ENCODE measurements around the gene DGKQ. TPM values are rescaled to one million over a fixed set of nuclear protein-coding genes. Genes with fewer than 3 reads are reported as not detected.

DGKQ gene
- total and polyA plus RNA-seq, 9 of the 15 experiments (the other 6 are each of a cell fraction or from before 2014, with no cell fraction given) = 0.17 to 22.0 (median 5.6) TPM

DNA sequence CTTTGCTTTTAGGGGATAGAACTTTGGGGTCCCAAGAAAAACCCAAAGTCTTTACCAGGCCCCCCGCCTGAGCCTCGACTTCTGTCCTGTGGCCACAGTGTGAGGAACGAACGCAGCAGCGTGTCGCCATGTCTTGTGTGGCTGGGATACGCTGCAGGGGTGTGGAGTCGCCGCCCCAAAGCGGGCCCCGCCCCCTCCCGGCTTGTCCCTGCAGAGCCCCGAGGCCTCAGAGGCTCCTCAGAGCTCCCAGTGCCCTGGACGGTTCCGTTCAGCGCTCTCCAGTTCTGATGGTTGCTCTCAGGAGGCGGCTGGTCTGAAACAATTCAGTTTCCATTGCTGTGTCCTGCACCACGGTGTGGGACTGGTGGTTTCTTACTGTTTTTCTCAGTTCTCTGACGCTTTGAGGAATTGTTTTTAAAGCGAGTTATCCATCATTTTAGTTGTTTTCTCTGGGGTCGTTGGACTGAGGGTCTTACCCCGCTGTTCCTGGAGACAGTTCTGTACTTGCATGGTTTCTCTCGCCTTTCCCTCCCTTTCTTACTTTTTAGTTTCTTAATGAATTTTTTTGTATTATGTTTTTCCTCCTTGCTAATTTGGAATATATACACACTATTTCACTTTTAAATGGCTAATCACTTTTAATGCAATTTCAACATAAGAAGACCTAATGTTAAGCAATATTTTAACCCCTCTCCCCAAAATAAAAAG, 11.9 kb upstream of the DGKQ start (continued):
- TF ChIP-seq, protein P1, sequence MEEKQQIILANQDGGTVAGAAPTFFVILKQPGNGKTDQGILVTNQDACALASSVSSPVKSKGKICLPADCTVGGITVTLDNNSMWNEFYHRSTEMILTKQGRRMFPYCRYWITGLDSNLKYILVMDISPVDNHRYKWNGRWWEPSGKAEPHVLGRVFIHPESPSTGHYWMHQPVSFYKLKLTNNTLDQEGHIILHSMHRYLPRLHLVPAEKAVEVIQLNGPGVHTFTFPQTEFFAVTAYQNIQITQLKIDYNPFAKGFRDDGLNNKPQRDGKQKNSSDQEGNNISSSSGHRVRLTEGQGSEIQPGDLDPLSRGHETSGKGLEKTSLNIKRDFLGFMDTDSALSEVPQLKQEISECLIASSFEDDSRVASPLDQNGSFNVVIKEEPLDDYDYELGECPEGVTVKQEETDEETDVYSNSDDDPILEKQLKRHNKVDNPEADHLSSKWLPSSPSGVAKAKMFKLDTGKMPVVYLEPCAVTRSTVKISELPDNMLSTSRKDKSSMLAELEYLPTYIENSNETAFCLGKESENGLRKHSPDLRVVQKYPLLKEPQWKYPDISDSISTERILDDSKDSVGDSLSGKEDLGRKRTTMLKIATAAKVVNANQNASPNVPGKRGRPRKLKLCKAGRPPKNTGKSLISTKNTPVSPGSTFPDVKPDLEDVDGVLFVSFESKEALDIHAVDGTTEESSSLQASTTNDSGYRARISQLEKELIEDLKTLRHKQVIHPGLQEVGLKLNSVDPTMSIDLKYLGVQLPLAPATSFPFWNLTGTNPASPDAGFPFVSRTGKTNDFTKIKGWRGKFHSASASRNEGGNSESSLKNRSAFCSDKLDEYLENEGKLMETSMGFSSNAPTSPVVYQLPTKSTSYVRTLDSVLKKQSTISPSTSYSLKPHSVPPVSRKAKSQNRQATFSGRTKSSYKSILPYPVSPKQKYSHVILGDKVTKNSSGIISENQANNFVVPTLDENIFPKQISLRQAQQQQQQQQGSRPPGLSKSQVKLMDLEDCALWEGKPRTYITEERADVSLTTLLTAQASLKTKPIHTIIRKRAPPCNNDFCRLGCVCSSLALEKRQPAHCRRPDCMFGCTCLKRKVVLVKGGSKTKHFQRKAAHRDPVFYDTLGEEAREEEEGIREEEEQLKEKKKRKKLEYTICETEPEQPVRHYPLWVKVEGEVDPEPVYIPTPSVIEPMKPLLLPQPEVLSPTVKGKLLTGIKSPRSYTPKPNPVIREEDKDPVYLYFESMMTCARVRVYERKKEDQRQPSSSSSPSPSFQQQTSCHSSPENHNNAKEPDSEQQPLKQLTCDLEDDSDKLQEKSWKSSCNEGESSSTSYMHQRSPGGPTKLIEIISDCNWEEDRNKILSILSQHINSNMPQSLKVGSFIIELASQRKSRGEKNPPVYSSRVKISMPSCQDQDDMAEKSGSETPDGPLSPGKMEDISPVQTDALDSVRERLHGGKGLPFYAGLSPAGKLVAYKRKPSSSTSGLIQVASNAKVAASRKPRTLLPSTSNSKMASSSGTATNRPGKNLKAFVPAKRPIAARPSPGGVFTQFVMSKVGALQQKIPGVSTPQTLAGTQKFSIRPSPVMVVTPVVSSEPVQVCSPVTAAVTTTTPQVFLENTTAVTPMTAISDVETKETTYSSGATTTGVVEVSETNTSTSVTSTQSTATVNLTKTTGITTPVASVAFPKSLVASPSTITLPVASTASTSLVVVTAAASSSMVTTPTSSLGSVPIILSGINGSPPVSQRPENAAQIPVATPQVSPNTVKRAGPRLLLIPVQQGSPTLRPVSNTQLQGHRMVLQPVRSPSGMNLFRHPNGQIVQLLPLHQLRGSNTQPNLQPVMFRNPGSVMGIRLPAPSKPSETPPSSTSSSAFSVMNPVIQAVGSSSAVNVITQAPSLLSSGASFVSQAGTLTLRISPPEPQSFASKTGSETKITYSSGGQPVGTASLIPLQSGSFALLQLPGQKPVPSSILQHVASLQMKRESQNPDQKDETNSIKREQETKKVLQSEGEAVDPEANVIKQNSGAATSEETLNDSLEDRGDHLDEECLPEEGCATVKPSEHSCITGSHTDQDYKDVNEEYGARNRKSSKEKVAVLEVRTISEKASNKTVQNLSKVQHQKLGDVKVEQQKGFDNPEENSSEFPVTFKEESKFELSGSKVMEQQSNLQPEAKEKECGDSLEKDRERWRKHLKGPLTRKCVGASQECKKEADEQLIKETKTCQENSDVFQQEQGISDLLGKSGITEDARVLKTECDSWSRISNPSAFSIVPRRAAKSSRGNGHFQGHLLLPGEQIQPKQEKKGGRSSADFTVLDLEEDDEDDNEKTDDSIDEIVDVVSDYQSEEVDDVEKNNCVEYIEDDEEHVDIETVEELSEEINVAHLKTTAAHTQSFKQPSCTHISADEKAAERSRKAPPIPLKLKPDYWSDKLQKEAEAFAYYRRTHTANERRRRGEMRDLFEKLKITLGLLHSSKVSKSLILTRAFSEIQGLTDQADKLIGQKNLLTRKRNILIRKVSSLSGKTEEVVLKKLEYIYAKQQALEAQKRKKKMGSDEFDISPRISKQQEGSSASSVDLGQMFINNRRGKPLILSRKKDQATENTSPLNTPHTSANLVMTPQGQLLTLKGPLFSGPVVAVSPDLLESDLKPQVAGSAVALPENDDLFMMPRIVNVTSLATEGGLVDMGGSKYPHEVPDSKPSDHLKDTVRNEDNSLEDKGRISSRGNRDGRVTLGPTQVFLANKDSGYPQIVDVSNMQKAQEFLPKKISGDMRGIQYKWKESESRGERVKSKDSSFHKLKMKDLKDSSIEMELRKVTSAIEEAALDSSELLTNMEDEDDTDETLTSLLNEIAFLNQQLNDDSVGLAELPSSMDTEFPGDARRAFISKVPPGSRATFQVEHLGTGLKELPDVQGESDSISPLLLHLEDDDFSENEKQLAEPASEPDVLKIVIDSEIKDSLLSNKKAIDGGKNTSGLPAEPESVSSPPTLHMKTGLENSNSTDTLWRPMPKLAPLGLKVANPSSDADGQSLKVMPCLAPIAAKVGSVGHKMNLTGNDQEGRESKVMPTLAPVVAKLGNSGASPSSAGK (IDR thresholded peaks at IDR 0.05) = peak; percentile 80
- TF ChIP-seq E2F3 (CRISPR knock-in tag; IDR thresholded peaks at IDR 0.05) (no peak), NCOA2 (IDR thresholded peaks at IDR 0.05; ENCODE audit: partially characterized antibody in 2 of 2) (no peak), ZNF780A (CRISPR knock-in tag; IDR thresholded peaks at IDR 0.05) (no peak), ZNF3 (CRISPR knock-in tag; IDR thresholded peaks at IDR 0.05) (no peak), CBX8 (IDR thresholded peaks at IDR 0.05; ENCODE audit: borderline replicate concordance, extremely low read depth, low read depth, low read length, poor library complexity, severe bottlenecking) (no peak), POLR2G (IDR thresholded peaks at IDR 0.05; ENCODE audit: low read depth, low read length) (peak; percentile 86), TEAD2 (tag; IDR thresholded peaks at IDR 0.05) (no peak)
- TF ChIP-seq, protein P2, sequence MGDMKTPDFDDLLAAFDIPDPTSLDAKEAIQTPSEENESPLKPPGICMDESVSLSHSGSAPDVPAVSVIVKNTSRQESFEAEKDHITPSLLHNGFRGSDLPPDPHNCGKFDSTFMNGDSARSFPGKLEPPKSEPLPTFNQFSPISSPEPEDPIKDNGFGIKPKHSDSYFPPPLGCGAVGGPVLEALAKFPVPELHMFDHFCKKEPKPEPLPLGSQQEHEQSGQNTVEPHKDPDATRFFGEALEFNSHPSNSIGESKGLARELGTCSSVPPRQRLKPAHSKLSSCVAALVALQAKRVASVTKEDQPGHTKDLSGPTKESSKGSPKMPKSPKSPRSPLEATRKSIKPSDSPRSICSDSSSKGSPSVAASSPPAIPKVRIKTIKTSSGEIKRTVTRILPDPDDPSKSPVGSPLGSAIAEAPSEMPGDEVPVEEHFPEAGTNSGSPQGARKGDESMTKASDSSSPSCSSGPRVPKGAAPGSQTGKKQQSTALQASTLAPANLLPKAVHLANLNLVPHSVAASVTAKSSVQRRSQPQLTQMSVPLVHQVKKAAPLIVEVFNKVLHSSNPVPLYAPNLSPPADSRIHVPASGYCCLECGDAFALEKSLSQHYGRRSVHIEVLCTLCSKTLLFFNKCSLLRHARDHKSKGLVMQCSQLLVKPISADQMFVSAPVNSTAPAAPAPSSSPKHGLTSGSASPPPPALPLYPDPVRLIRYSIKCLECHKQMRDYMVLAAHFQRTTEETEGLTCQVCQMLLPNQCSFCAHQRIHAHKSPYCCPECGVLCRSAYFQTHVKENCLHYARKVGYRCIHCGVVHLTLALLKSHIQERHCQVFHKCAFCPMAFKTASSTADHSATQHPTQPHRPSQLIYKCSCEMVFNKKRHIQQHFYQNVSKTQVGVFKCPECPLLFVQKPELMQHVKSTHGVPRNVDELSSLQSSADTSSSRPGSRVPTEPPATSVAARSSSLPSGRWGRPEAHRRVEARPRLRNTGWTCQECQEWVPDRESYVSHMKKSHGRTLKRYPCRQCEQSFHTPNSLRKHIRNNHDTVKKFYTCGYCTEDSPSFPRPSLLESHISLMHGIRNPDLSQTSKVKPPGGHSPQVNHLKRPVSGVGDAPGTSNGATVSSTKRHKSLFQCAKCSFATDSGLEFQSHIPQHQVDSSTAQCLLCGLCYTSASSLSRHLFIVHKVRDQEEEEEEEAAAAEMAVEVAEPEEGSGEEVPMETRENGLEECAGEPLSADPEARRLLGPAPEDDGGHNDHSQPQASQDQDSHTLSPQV (IDR thresholded peaks at IDR 0.05) = peak; percentile 54; the same call in 1 of the 2 replicates
